HepG2 (cell line): ENCODE data around the gene LAMC1. TPM values are rescaled to one million over a fixed set of nuclear protein-coding genes. Genes with fewer than 3 reads are reported as not detected.

Experiments
- BORCS8-MEF2B ChIP-seq: sonication (generic); formaldehyde crosslinking; IDR thresholded peaks from 2 replicates; pipeline ENCODE4 v1.8.0; 2022; ENCODE audit warnings: mild to moderate bottlenecking, missing genetic modification reagents
- GTF2F1 ChIP-seq: fragments of 150-350 bp; IDR thresholded peaks from 2 replicates; pipeline ENCODE4 v1.6.1; 2014; ENCODE audit warnings: low read length
- NCOA1 ChIP-seq: sonication (generic); formaldehyde crosslinking; IDR thresholded peaks from 2 replicates; pipeline ENCODE4 v1.9.0; 2021; ENCODE audit warnings: missing genetic modification reagents
- SPEN ChIP-seq: sonication (generic); formaldehyde crosslinking; IDR thresholded peaks from 2 replicates; pipeline ENCODE4 v1.5.1; 2020; ENCODE audit warnings: low read depth, mild to moderate bottlenecking, missing genetic modification reagents
- SYNCRIP ChIP-seq: fragments of 200-400 bp; formaldehyde crosslinking; IDR thresholded peaks from 2 replicates; pipeline ENCODE4 v1.6.1; 2018; ENCODE audit warnings: mild to moderate bottlenecking, low read depth, low read length; ENCODE audit not compliant: insufficient read depth
- ZNF589 ChIP-seq: sonication (generic); formaldehyde crosslinking; conservative IDR thresholded peaks from 2 replicates; pipeline ENCODE4 v1.8.0; 2022; ENCODE audit warnings: mild to moderate bottlenecking, moderate library complexity, missing genetic modification reagents
- ZNF839 ChIP-seq: sonication (generic); formaldehyde crosslinking; IDR thresholded peaks from 2 replicates; pipeline ENCODE4 v1.4.0; 2020; ENCODE audit warnings: missing genetic modification reagents, mild to moderate bottlenecking, borderline replicate concordance
- ZSCAN31 ChIP-seq: sonication (generic); formaldehyde crosslinking; IDR thresholded peaks from 2 replicates; pipeline ENCODE4 v1.5.0; 2020; ENCODE audit warnings: low read depth, mild to moderate bottlenecking, missing genetic modification reagents
- polyA plus RNA-seq, 8 experiments: library from polyadenylated mRNA; depleted of rRNA in 3 of 8; stranded (reverse) in 7 of 8; unstranded in 1 of 8; fragments of >200 nt; fragmentation: Illumina TruSeq in 4 of 8; extraction: Trizol in 4 of 8; gene quantifications; 2 replicates each; pipeline versions ENCODE4 v1.2.1 to v1.2.3, GENCODE V29; 2011 to 2016; ENCODE audit warnings: low read depth in 4 of 8, missing spikeins in 1 of 8, mixed read lengths in 1 of 8; ENCODE audit not compliant: insufficient read depth in 1 of 8
- total RNA-seq, 5 experiments: library from RNA; depleted of rRNA; stranded (reverse); fragments of >200 nt; fragmentation: Illumina TruSeq; extraction: Trizol; gene quantifications; 2 replicates each; pipeline ENCODE4 v1.2.3, GENCODE V29; 2016; ENCODE audit warnings: low read depth in 1 of 5
- TF ChIP-seq, protein P1 (sequence below): sonication (generic); formaldehyde crosslinking; IDR thresholded peaks from 2 replicates; pipeline ENCODE4 v1.5.1; 2020; ENCODE audit warnings: mild to moderate bottlenecking, missing genetic modification reagents, moderate library complexity
- TF ChIP-seq, protein P2 (sequence below): IDR thresholded peaks from 2 replicates; pipeline ENCODE4 v1.6.1; 2016; ENCODE audit warnings: missing genetic modification reagents, missing compliant biosample characterization
- TF ChIP-seq, protein P3 (sequence below): sonication (generic); formaldehyde crosslinking; IDR thresholded peaks from 2 replicates; pipeline ENCODE4 v1.4.0; 2020; ENCODE audit warnings: mild to moderate bottlenecking, missing genetic modification reagents
- TF ChIP-seq, protein P4 (sequence below): sonication (generic); formaldehyde crosslinking; IDR thresholded peaks from 2 replicates; pipeline ENCODE4 v1.5.1; 2020; ENCODE audit warnings: mild to moderate bottlenecking, moderate library complexity, missing genetic modification reagents
- TF ChIP-seq, protein P5 (sequence below): sonication (generic); formaldehyde crosslinking; IDR thresholded peaks from 2 replicates; pipeline ENCODE4 v1.8.0; 2022; ENCODE audit warnings: missing genetic modification reagents, mild to moderate bottlenecking, moderate library complexity, borderline replicate concordance
- TF ChIP-seq, protein P6 (sequence below): sonication (generic); formaldehyde crosslinking; IDR thresholded peaks from 2 replicates; pipeline ENCODE4 v1.9.0; 2022; ENCODE audit warnings: missing genetic modification reagents, mild to moderate bottlenecking, borderline replicate concordance
- TF ChIP-seq, protein P7 (sequence below): IDR thresholded peaks from 2 replicates; pipeline ENCODE4 v1.6.1; 2016; ENCODE audit warnings: mild to moderate bottlenecking

Gene LAMC1
- total and polyA plus RNA-seq, 2 of the 13 experiments (the other 11 are each of a cell fraction or from before 2014, with no cell fraction given): 58.5 to 137 TPM

DNA sequence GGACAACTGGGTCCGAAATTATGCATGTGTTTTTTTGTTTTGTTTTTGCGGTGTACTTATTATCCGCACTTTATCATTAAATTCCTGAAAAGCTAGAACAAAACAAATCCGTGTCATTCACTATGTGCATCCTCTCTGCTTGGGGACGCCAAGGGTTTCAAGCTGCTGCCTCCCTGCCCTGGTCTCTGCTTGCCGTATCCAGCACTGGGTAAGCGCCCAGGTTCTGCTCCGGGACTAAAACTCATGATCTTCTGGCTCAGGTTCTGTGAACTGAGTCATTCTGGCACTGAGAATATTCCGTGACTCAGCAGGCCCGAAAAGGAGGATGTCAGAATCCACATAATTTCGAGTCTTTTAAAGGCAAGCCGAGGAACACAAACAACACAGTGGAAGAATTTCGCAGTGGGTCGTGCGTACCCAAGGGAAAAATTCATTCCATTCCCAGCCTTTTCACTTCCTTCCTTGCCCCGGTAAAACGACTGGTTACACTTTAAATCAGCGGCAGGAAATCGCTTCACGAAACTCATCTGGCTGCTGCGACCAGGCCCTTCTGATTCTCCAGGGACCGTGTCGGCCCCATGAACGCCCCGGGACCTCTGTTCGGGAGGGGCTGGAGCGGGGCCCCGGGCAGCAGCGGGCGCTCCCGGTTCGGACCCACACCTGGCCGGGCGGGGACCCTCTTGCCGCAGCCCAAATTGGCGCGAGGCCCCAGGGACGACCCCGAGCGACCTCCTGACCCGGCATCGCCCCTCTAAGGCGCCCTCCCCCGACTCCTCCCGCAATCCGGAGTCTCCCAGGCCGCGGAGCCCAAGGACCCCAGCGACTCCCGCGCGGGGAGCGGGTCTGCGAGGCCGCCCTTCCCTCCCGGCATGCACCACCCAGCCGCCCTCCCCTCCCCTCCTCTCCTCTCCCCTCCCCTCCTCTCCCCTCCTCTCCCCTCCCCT, 746 bp upstream of the LAMC1 start (continued):
- TF ChIP-seq, protein P1, sequence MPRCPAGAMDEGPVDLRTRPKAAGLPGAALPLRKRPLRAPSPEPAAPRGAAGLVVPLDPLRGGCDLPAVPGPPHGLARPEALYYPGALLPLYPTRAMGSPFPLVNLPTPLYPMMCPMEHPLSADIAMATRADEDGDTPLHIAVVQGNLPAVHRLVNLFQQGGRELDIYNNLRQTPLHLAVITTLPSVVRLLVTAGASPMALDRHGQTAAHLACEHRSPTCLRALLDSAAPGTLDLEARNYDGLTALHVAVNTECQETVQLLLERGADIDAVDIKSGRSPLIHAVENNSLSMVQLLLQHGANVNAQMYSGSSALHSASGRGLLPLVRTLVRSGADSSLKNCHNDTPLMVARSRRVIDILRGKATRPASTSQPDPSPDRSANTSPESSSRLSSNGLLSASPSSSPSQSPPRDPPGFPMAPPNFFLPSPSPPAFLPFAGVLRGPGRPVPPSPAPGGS (CRISPR knock-in tag): no peak
- TF ChIP-seq ZSCAN31 (CRISPR knock-in tag): no peak
- TF ChIP-seq, protein P2, sequence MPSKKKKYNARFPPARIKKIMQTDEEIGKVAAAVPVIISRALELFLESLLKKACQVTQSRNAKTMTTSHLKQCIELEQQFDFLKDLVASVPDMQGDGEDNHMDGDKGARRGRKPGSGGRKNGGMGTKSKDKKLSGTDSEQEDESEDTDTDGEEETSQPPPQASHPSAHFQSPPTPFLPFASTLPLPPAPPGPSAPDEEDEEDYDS (CRISPR knock-in tag): peak; percentile 22; the same call in 1 of the 2 replicates
- TF ChIP-seq SPEN: peak; percentile 40; the same call in 1 of the 2 replicates
- TF ChIP-seq SYNCRIP: no peak
- no peak for TF ChIP-seq ZNF839 (CRISPR knock-in tag)
- peak; percentile 29; the same call in 1 of the 2 replicates for TF ChIP-seq BORCS8-MEF2B (CRISPR knock-in tag)
- TF ChIP-seq, protein P3, sequence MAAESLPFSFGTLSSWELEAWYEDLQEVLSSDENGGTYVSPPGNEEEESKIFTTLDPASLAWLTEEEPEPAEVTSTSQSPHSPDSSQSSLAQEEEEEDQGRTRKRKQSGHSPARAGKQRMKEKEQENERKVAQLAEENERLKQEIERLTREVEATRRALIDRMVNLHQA (CRISPR knock-in tag): no peak
- no peak for TF ChIP-seq ZNF589
- TF ChIP-seq, protein P4, sequence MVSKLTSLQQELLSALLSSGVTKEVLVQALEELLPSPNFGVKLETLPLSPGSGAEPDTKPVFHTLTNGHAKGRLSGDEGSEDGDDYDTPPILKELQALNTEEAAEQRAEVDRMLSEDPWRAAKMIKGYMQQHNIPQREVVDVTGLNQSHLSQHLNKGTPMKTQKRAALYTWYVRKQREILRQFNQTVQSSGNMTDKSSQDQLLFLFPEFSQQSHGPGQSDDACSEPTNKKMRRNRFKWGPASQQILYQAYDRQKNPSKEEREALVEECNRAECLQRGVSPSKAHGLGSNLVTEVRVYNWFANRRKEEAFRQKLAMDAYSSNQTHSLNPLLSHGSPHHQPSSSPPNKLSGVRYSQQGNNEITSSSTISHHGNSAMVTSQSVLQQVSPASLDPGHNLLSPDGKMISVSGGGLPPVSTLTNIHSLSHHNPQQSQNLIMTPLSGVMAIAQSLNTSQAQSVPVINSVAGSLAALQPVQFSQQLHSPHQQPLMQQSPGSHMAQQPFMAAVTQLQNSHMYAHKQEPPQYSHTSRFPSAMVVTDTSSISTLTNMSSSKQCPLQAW (CRISPR knock-in tag): peak; percentile 49; the same call in 1 of the 2 replicates
- TF ChIP-seq, protein P5, sequence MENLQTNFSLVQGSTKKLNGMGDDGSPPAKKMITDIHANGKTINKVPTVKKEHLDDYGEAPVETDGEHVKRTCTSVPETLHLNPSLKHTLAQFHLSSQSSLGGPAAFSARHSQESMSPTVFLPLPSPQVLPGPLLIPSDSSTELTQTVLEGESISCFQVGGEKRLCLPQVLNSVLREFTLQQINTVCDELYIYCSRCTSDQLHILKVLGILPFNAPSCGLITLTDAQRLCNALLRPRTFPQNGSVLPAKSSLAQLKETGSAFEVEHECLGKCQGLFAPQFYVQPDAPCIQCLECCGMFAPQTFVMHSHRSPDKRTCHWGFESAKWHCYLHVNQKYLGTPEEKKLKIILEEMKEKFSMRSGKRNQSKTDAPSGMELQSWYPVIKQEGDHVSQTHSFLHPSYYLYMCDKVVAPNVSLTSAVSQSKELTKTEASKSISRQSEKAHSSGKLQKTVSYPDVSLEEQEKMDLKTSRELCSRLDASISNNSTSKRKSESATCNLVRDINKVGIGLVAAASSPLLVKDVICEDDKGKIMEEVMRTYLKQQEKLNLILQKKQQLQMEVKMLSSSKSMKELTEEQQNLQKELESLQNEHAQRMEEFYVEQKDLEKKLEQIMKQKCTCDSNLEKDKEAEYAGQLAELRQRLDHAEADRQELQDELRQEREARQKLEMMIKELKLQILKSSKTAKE (CRISPR knock-in tag): no peak
- TF ChIP-seq GTF2F1: no peak
- TF ChIP-seq, protein P6, sequence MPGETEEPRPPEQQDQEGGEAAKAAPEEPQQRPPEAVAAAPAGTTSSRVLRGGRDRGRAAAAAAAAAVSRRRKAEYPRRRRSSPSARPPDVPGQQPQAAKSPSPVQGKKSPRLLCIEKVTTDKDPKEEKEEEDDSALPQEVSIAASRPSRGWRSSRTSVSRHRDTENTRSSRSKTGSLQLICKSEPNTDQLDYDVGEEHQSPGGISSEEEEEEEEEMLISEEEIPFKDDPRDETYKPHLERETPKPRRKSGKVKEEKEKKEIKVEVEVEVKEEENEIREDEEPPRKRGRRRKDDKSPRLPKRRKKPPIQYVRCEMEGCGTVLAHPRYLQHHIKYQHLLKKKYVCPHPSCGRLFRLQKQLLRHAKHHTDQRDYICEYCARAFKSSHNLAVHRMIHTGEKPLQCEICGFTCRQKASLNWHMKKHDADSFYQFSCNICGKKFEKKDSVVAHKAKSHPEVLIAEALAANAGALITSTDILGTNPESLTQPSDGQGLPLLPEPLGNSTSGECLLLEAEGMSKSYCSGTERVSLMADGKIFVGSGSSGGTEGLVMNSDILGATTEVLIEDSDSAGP: peak; percentile 55; the same call in 1 of the 2 replicates
- 0 out of 2 replicates have a peak, but pooled peaks have one; percentile 28 for TF ChIP-seq NCOA1 (CRISPR knock-in tag)
- TF ChIP-seq, protein P7, sequence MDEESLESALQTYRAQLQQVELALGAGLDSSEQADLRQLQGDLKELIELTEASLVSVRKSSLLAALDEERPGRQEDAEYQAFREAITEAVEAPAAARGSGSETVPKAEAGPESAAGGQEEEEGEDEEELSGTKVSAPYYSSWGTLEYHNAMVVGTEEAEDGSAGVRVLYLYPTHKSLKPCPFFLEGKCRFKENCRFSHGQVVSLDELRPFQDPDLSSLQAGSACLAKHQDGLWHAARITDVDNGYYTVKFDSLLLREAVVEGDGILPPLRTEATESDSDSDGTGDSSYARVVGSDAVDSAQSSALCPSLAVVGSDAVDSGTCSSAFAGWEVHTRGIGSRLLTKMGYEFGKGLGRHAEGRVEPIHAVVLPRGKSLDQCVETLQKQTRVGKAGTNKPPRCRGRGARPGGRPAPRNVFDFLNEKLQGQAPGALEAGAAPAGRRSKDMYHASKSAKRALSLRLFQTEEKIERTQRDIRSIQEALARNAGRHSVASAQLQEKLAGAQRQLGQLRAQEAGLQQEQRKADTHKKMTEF (CRISPR knock-in tag): peak; percentile 51; the same call in 1 of the 2 replicates
